Measurements from ENCODE around the gene PRKCE.

GRCh38 chr2:45690231-45690630 is 38.8 kb downstream of the PRKCE start:
- TF ChIP-seq SMC3 (IDR thresholded peaks at IDR 0.05; ENCODE audit: low read depth, low read length), result no peak
- TF ChIP-seq CTCF (IDR thresholded peaks at IDR 0.05), result no peak
- no peak for TF ChIP-seq USF2 (IDR thresholded peaks at IDR 0.05; ENCODE audit: borderline replicate concordance, low read depth, low read length)
- TF ChIP-seq FOSL2 (IDR thresholded peaks at IDR 0.05; ENCODE audit: borderline replicate concordance, low read depth), result no peak
- TF ChIP-seq POLR2AphosphoS5 (IDR thresholded peaks at IDR 0.05; ENCODE audit: low read depth, low read length), result no peak
- TF ChIP-seq EP300 (IDR thresholded peaks at IDR 0.05; ENCODE audit: borderline replicate concordance in 1 of 2, low read depth in 1 of 2, low read length in 1 of 2), result no peak
- no peak for TF ChIP-seq ELF1 (IDR thresholded peaks at IDR 0.05)
- TF ChIP-seq RCOR1 (IDR thresholded peaks at IDR 0.05; ENCODE audit: low read length), result no peak
- no peak for TF ChIP-seq TAF1 (IDR thresholded peaks at IDR 0.05; ENCODE audit: borderline replicate concordance, low read depth, low read length)
- 0 out of 2 replicates have a peak, but pooled peaks have one; percentile 35 for TF ChIP-seq GATA2 (CRISPR knock-in tag; IDR thresholded peaks at IDR 0.05)
- no peak for TF ChIP-seq CHD2 (IDR thresholded peaks at IDR 0.05; ENCODE audit: low read length, partially characterized antibody)
- TF ChIP-seq NFIC (IDR thresholded peaks at IDR 0.05; ENCODE audit: borderline replicate concordance), result no peak
- TF ChIP-seq EZH2phosphoT487 (IDR thresholded peaks at IDR 0.05; ENCODE audit: borderline replicate concordance, low read depth), result no peak

All from SK-N-SH (cell line).